NCI-H2081 treated with DMSO at 0.1 percent for 48 hours (cell line): Measurements from ENCODE around the gene ATP1A4.

Source experiments
- DNase-seq: peaks from one replicate; lab custom pipeline; 2025; lab: John Stamatoyannopoulos, UW

Gene ATP1A4

DNA sequence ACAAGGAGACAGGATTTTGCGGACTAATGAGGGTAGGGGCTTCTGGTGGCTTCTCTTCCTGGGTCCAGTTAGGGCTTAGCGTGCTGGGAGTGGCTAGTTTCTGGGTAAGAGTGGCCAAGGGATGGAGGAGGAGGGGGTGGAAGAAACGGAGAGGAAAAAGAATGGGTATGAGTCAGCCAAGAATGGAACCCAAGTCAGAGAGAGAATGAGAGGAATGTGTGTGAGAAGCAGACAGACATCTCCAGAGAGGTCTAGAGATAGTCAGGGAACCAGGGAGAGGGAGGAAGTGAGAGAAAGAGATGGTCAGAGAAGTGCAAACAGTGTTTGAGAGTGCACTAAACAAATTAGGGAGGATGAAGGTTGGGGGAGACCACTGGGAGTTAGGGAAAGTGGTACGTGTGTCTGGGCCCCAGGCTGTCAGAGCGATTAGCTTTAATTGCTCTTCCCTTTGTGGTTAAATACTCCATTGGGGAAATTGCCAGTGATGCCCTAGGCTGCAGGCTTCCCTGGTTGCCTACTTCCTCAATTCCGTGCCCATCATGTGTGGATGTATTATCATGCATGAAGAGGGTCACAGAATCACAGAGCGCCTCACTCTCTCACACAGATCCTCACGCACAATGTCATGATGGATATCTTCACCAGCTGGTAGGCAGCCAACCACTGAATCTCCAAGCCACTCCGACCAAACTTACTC is 55.2 kb downstream of the ATP1A4 start:
- peak; percentile 20 for DNase-seq

DNA sequence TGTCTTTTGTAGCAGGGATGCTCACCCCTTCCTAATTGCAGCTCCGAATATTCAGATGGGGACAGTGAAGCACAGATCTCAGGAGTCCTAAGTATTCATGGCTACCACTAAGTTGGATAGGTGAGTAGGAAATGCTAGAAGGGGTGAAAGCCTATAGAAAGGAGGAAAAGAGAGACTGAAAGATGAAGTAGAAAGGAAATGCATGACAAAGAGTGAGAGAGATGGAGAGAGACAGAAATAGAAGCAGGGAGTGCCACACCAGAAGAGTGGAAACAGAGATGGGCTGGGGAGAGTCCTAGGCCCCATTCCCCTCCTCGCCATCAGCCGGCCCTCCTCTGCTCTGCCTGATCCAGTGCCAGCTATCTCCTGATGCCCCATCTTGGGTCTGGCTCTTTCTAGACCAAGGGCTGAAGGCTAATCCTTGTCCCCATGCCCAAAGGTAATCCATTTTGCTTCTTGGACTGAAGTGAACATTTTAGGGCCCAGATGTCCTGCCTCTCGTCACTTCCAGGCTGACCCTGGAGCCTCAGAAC is 55.8 kb downstream of the ATP1A4 start:
- DNase-seq, result no peak

DNA sequence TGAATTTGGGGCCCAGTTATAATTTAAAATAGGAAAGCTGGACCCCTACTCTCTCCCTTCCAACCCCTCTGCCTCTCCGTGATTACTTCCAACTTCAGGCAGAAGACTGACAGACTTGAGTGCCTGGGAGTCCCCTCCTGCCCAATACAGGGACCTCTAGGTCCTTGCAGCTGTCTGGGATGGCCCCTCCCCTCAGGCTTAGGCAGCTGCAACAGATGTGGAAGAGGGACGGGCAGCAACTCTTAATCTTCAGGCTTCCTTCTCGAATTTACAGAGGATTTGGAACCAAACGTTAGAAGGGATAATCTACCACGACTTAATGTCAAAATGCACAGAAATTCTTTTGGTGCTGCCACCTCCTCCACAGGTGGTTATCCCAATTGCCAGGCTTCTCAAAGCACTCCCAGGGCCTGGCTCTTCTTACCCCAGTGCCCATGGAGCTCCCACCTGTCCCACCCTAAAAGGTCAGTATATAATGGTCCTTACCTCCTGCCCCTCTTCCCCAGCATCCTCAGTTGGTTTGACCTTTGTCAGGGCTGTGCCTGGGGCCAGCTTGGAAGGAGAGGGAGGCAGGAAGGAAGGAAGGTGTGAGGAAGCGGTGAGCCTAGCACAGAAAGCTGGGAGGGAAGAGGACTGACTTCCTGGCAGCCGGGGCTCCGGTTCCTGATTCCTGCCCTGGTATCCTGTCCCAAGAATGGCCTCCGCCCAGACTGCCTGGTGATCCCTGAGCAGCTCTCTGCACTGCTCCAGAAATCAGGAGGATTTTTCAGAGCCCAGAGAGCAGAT is 56.6 kb downstream of the ATP1A4 start:
- no peak for DNase-seq

DNA sequence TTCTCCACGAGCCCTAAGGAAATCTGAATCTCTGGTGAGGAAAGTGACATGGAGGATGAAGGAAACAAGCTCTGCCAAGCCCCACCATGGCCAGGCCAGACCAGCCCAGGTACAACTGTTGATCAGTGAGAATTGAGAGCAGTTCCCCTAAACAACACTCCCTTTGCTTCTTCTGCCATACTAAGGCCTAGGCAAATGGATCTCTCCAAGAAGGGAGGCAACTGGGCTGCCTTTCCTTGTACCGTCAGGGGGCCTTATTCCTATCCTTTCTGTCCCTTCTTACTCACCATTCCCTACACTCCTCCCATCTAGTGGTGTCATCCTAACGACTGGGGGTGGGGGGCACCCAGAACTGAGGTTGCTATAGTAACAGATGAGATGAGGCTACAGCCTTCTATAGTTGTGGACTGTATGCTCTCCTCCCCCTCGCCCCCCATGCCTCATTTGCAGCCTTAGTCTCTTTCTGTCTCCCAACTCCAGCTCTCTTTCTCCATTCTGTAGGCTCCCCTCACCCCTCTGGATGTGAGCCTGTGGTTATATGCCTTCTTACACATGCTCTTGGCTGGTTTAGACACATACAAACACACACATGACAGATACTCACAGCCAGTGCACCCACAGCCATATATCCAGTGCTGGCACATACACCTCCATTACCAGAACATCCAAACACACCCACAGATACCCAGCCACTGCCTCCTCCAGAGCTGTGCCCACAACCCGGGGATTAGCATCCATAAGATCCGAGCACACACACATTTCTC is 57.3 kb downstream of the ATP1A4 start:
- DNase-seq, result no peak

DNA sequence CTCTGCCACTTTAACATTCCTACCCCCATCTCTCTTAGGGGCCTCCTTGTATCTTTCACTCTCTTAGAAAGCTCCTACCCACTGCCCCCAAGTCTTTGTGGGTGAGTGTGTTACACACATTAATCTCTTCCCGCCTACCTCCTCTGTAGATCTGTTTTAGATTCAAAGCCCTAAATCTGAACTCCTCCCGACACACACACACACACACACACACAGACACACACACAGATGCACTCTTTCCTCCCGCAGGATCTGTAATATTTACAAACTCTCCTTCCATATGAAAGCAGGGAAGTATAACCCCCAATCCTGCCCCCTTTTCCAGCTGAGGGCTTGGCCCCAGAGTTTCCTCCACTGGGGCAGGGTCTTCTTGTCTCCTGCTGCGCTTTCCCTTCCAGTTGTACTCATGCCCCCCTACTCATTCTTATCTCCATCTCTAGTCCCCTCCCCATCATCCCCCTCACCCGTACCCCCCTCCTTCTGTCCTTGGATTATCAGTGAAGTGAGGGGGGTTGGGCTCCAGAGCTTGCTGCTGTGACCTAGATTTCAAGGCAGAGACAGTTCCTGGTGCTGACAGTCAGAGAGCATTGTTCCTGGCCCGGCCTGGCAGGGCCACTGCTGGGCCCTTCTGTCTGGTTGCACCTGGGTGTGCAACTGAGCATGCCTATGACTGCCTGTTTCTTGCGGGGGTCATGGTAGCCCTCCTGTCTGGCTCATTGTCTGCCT is 58.1 kb downstream of the ATP1A4 start:
- DNase-seq, result no peak

DNA sequence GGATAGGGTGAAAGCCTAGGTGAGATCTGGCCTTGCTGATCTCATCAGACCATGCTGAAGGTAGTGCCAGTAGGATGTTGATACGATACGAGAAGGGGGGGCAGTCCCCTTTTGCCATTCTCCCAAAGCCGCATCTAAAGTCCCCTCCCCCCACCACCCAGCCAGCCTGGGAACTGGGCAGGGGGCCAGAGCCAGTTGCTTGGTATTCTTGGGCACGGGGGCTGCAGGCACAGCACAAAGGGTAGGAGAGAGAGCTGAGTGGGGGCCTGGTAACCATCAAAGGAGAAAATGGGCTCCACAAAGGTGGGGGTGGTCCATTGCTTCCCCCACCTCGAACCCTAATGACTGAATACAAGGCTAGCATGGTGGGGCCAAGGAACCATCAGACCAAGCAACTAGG is 59.2 kb downstream of the ATP1A4 start:
- no peak for DNase-seq

DNA sequence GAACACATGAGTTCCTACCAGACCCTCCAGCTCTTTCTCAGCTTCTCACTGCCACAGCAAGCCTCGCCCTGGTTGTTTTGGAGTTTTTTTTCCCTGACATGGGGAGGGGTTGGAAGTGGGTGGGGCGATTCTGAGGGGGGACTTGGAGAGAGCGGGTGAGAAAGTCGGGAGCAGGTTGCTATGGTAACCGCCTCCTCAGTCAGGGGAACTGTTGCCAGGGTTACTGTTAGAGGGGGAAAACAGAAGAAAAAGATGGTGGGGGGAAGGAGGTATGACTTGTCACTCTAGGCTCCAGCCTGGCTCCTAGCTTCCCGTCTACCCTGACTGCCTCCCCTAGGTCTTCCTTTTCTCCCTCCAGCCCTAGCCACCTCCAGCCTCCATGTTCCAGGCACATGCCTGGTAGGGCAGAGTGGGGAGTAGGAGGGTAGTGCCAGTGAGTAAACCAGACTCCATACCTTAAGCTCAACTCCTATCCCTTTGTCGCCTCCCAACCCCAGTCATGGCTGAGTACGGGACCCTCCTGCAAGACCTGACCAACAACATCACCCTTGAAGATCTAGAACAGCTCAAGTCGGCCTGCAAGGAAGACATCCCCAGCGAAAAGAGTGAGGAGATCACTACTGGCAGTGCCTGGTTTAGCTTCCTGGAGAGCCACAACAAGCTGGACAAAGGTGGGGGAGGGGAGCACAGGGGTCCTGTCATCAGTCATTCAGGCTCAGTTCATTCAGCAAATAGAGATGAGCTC is 59.8 kb downstream of the ATP1A4 start:
- no peak for DNase-seq

DNA sequence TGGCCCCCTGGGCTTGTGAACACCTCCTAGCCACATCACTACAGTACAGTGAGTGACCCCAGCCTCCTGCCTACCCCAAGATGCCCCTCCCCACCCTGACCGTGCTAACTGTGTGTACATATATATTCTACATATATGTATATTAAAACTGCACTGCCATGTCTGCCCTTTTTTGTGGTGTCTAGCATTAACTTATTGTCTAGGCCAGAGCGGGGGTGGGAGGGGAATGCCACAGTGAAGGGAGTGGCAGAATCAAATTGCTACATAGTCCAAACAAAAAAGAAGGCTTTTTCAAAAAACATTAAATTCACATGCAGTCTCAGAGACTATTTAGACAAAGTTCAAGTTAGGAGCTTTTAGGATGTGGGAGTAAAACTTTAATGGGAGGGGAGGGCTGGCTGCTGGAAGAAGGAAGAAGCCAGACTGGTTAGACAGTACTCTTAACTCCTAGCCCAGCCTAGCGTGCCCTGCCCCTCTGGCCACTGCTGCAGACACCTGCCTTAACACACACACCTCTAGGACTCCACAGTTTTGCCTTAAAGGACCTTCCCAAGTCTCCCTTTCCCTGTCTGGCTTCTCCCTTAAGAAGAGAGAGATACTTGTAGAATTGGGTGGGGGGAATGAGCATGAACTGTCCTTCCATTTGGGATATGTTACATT is 63.2 kb downstream of the ATP1A4 start:
- DNase-seq, result no peak

DNA sequence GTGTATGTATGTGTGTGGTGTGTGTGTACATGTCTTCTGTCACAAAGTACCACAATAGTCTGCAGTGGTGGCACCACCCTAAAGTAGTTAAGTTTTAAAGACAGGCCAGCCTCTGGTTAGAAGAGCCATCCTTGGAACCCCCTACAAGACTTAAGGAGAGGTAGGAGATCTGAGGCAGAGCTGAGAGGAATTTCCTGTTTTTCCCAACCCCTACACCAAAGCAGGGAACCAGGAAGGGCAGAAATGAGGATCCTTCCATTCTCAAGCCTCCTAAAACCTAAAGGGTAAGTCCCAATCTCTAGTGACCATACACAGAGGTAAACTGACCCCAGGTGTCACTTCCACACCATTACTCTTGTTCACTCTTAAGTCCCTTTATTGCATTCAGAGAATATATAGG is 64.9 kb downstream of the ATP1A4 start:
- DNase-seq, result no peak

DNA sequence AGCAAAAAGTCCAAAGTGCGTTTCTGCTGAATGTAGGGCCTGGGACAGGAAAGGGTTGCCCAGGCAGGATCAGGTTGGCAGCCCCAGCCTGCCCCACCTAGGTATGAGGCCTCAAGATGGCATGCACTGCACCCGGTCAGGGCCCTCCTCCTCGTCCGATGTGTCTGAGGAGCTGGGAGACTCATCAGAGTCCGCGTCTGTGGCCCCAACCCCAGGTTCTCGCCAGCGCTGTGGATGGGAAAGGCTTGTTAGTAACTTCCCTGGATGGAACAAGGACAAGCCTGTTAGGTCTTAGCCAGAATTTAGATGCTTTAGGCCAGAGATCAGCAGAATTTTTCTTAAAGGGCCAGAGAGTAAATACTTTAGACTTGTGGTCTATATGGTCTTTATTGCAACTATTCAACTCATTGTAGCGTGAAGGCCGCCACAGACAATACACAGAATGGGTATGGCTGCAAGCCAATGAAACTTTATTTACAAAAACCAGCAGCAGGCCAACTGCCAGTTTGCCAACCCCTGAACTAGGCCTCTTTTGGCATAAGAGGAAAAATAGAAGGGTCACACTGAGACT is 66.2 kb downstream of the ATP1A4 start:
- no peak for DNase-seq

DNA sequence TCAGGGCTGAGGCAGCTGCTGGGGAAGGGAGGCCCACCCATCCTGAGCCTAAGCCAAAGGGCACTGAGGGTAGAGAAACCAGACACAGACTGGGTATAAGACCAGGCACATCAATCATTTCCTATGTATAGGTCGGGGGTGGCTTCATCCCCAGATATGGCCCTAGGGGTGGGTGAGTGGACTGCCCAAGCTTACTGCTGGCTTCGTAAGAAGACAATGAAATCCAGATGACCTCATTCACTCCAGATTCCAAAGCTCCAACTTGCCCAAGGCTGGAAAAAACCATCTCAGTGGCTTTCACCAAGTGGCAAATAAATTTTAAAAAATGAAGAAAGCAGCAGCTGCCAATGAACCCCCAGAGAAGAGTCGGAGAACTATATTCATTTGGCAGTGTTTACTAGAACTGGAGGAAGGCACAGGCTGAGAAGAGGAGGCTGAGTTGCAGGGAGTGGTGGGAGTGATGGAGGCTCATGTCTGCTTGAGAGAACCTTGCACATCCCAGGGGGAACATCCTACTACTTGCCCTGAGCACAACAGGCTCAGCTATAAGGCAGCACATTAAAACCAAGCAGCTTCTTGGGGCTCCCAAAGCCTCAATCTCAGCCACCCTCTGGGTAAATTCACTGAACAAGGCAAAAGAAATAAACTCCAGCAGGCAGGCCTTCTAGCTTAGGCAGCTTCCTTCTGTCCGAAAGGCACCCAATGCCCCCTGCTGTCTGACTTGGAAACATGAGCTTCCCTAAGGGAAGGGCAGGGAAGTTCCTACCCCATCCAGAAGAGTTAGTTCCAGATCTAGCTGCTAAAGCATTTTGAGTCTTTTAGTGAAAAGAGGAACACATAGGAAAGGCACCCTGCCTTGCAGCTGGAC is 67.9 kb downstream of the ATP1A4 start:
- DNase-seq, result no peak

DNA sequence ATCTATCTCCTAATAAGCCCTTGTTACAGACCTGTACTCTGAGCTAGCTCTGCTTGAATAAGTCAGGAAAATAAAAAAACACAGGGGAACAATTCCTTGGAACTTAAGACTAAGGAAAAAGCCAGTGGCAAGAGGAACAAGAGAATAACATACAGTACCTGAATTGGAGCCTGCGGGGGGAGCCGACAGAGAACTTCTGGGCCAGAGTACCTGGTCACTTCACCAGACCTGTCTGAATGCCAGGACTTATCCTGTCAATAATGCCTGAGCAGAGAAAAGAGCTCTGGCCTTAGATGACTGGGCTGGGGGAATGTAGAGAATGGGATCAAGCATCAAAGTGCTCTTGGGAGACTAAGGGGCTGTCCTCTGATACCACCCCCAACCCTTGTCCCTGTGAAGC is 68.9 kb downstream of the ATP1A4 start:
- no peak for DNase-seq

DNA sequence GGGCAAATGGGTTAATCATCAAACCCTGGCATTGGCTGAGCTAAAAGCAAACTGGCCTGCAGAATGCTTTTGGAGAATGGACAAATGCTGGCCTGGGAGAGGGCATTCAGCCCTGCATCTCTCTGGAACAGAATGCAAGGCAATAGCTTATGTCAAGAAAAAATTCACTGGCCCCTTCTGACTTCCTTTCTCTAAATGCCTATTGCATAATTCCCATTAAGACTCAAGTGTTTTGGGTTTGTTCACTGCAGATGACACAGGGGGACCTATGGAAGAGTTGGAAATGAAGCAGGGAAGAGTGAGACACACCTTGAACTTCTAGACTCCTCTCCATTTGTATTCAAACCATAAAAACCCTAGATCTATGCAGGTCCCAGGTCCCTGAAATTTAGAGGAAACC is 69.7 kb downstream of the ATP1A4 start:
- DNase-seq, result no peak

DNA sequence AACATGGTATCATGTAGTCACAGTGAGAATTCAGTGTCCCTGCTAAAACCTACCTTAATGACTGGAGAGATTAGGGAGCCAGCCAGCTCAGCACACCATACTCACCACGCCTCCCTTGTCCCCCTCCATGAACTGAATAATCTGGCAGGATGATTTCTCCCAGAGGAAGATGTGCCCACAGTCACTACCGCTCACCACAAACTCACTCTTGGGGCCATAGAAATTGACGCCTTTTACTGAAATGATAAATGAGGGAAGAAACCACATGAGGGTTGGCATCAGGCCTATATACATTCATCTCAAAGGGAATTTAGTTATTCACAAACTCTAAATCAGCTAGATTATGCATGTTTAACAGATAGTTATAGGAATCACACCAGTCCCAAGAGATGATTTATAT is 71.1 kb downstream of the ATP1A4 start:
- DNase-seq, result no peak

DNA sequence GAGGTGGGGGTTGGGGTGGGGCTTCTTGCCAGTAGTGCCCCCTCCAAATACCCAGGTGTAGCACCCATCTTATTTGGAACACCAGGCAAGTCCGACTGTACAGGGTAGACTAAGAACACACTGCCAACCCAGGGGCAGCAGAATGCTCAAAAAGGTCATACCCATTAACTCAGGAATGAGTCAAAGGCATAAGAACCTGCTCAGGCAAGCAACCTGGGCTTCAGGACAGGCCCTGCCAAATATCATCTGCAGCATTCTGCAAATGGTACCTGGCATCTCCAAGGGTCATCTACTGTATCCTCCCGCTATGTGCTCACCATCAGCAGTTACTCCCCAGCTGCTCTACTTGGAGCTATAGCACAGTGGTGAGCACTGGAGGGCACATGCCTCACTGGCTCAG is 73.2 kb downstream of the ATP1A4 start:
- no peak for DNase-seq

DNA sequence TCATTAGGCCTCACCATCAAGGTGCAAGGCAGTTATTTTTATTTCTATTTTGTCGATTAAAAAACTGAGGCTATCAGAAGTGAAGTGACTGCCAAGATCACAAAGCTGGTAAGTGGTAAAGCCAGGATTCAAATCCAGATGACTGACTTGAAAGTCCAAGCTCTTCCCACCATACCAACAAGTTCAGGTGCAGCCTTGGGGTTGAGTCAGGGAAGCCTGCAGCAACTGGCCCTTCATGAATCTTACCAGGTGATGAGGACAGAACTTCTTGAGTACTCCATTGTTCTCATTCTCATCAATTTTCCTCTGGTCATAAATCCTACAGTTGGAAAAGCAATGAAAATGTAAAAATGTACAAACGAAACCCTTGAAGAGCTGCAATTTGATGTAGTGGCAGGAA is 73.9 kb downstream of the ATP1A4 start:
- no peak for DNase-seq

DNA sequence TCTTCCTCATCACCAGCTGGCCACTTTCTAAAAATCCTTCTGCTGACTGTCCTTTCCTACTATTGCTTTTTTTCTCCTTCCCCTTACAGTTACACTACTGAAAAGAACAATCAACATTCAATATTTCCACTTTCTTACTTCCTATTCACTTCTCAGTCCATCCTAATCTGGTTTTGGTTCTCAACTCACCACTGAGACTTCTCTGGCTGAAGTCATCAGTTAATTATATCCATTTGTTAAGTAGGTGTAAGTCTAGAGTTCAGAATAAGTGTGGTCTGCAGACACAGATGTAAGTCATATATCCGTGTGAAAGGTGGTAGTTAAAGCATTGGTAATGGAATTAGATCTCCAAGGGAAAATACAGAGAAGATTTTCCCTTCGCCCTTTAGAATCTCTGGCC is 75.2 kb downstream of the ATP1A4 start:
- no peak for DNase-seq

DNA sequence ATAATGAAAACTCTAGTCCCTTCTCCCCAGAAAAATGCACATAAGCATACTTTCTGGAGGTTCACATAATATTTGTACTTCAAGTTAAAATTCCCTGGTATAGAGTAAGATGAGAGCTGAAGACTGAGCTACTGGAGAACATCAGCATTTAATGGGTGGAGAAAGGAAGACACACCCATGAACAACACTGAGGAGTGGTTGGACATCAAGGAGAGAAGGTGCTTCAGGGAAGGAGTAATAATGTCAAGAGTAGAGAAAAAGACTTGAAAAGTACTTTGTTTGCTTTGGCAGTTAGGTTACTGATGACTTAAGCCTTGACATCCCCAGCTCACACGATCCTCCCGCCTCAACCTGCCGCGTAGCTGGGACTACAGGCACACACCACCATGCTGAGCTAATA is 75.6 kb downstream of the ATP1A4 start:
- DNase-seq, result no peak

DNA sequence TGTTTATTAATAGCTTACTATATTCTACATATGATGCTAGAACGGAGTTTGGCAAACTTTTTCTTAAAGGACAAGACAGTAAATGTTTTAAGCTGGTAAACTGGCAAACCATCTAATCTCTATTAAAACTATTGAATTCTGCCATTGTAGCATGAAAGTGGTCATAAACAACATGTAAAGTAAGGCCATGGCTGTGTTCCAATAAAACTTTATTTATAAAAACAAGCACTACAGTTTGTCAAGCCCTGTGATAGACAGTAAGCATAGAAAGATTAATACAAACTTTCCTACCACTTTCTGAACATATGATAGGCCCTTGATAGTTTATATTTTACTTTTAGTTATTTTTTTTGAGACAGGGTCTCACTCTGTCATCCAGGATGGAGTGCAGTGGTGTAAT is 76.2 kb downstream of the ATP1A4 start:
- DNase-seq, result no peak

DNA sequence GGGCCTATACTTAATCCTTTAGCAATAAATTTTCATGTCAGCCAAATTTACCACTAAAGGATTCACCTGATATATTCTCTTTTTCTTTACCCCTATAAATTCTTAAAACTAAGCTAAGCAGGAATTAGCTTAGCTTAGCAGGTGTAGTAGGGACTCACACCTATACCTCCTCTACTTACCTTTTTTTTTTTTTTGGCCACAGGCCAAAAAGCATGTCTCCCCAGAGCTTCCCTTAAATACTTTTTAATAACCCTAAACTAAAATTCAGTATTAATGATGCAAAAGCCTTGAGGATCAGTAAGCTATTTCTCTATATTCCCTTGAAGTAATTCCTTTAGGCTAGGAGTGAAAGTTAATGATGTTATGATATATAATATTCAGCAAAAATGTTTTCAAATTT is 77.0 kb downstream of the ATP1A4 start:
- DNase-seq, result no peak
